LNCAP (cell line): Measurements from ENCODE around the gene KLHL5.

ENCODE experiments used
- CTCF ChIP-seq: fragments of 450-650 bp; IDR thresholded peaks from 2 replicates; pipeline ENCODE4 v1.5.1; 2017; ENCODE audit warnings: mild to moderate bottlenecking

KLHL5 gene

DNA sequence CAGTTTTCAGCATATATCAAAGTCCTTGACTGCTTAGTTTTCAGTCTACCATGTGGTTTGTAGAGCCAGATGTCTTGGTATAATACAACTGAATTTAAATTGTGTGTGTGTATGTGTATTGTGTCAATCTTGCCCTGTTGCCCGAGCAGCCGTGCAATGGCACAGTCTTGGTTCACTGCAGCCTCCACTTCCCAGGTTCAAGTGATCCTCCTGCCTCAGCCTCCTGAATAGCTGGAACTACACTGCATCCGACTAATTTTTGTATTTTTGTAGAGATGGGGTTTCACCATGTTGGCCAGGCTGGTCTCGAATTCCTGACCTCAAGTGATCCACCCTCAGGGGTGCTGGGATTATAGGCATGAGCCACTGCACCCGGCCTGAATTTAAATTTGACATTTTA lies 6.0 kb upstream of the KLHL5 start:
- no peak for TF ChIP-seq CTCF

DNA sequence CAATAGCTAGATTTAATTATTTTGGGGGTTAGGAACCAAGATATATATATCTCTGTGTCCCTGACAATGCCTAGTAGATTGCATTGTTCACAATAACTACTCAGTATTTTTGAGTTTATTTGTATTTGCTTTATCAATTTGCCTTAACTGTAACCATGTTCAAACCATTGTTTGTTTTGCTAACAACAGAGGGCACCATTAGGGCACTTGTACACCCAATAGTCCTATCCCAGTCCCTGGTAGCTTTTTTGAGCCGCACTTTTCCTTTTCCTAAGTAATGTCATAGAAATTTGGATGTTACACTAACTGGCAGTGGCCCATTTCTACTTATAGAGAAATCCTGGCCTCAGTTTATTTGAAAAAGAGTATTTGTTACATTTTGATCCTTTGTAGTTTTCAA lies 575 bp upstream of the KLHL5 start:
- no peak; the same call in 1 of the 2 replicates for TF ChIP-seq CTCF

DNA sequence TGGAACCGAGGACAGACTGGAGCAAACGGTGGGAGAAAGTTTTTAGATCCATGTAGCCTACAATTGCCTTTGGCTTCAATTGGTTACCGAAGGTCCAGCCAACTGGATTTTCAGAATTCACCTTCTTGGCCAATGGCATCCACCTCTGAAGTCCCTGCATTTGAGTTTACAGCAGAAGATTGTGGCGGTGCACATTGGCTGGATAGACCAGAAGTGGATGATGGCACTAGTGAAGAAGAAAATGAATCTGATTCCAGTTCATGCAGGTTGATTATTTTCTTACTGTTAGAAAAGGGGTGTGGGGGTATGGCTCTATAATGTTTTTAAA lies 702 bp downstream of the KLHL5 start:
- no peak for TF ChIP-seq CTCF

- TF ChIP-seq CTCF: no peak
Measured at GRCh38 chr4:39063430-39063829, 1.4 kb downstream of the KLHL5 start.

- no peak for TF ChIP-seq CTCF
Measured at GRCh38 chr4:39066371-39066770, 4.3 kb downstream of the KLHL5 start.

DNA sequence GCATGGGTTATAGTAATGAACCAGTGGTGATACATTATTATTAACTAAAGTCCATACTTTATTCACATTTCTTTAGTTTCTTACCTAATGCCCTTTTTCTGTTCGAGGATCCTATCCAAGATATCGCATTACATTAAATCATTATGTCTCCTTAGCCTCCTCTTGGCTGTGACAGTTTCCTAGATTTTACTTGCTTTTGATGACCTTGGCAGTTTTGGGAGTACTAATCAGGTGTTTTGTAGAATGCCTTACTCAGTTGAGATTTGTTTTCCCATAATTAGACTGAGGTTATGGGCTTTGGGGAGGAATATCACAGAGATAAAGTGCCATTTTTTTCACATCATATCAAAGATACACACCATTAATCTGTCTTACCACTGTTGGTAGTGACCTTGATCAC lies 5.0 kb downstream of the KLHL5 start:
- no peak for TF ChIP-seq CTCF

- no peak for TF ChIP-seq CTCF
Measured at GRCh38 chr4:39067451-39067850, 5.4 kb downstream of the KLHL5 start.

DNA sequence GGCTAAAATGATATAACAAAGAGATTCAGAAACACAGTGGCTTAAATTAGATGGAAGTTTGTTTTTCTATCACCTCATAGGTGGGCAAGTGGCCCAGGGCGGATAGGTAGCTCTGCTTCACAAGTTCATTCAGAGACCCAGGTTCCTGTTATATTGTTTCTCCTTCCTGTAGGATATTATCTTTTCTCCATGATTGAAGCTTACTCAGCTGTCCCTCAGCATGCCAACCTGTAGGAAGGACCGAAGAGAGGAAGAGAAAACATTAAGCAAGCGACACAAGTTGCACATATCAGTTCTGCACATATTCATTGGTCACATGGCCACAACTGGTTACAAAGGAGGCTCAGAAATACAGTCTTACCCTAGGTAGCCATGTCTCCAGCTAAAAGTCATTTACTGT lies 6.9 kb downstream of the KLHL5 start:
- no peak for TF ChIP-seq CTCF
